ENCODE results near the gene FRMD8. TPM values are rescaled to one million over a fixed set of nuclear protein-coding genes. Genes with fewer than 3 reads are reported as not detected.
A peak's percentile ranks its signal among the peaks of the same experiment; 100 is the strongest.

Gene FRMD8
- total and polyA plus RNA-seq, 9 of the 15 experiments (the other 6 are each of a cell fraction or from before 2014, with no cell fraction given): 4.5 to 54.5 (median 15.8) TPM

DNA sequence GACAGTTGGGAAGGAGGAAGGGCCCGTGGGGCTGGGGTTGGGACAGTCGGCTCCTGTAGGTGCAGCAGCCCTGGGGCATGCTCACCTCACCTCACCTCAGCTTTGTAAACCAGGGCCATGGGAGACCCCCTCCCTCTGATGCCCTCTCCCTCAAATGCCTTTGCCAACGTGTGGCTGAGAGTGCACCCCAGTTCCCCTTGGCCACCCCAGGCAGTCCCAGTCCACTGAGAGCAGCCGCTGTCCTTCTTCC, 31.9 kb downstream of the FRMD8 start (continued):
- TF ChIP-seq VEZF1 (CRISPR knock-in tag; IDR thresholded peaks at IDR 0.05) (no peak), ARID2 (IDR thresholded peaks at IDR 0.05) (no peak), POLR2G (IDR thresholded peaks at IDR 0.05; ENCODE audit: low read depth, low read length) (peak; percentile 16; the same call in 1 of the 2 replicates), SMC3 (conservative IDR thresholded peaks at IDR 0.05; ENCODE audit: insufficient read depth, low read depth, low read length) (no peak), SREBF2 (CRISPR knock-in tag; IDR thresholded peaks at IDR 0.05) (no peak), ZKSCAN1 (IDR thresholded peaks at IDR 0.05; ENCODE audit: low read depth, low read length) (no peak), ZNF263 (CRISPR knock-in tag; IDR thresholded peaks at IDR 0.05; ENCODE audit: borderline replicate concordance) (no peak), ARHGAP35 (IDR thresholded peaks at IDR 0.05; ENCODE audit: partially characterized antibody) (no peak), CCNT2 (IDR thresholded peaks at IDR 0.05; ENCODE audit: borderline replicate concordance, extremely low read depth, insufficient read length, low read depth, low read length) (no peak), CXXC5 (CRISPR knock-in tag; IDR thresholded peaks at IDR 0.05) (no peak), ZNF316 (IDR thresholded peaks at IDR 0.05) (no peak), KHSRP (IDR thresholded peaks at IDR 0.05) (no peak), NR2C2 (CRISPR knock-in tag; IDR thresholded peaks at IDR 0.05) (no peak), NR2C2 (tag; IDR thresholded peaks at IDR 0.05) (no peak), SPI1 (IDR thresholded peaks at IDR 0.05; ENCODE audit: borderline replicate concordance, low read depth, low read length) (0 out of 2 replicates have a peak, but pooled peaks have one; percentile 31), NFIC (IDR thresholded peaks at IDR 0.05) (no peak), NBN (IDR thresholded peaks at IDR 0.05; ENCODE audit: low read depth) (no peak), RFX1 (IDR thresholded peaks at IDR 0.05) (no peak), PBX2 (CRISPR knock-in tag; IDR thresholded peaks at IDR 0.05; ENCODE audit: low read depth) (no peak), PBX2 (tag; conservative IDR thresholded peaks at IDR 0.05; ENCODE audit: low read depth) (no peak), NELFE (IDR thresholded peaks at IDR 0.05; ENCODE audit: insufficient read depth, insufficient read length) (no peak), PTBP1 (IDR thresholded peaks at IDR 0.05; ENCODE audit: low read depth, low read length) (no peak), DMBX1 (CRISPR knock-in tag; IDR thresholded peaks at IDR 0.05; ENCODE audit: borderline replicate concordance) (no peak), MEF2D (tag; conservative IDR thresholded peaks at IDR 0.05; ENCODE audit: low read depth) (no peak), TCF7 (IDR thresholded peaks at IDR 0.05; ENCODE audit: borderline replicate concordance) (no peak), SRF (CRISPR knock-in tag; IDR thresholded peaks at IDR 0.05) (0 out of 4 replicates have a peak, but pooled peaks of 1 of the 2 experiments have one; percentile 4), CC2D1A (IDR thresholded peaks at IDR 0.05) (no peak), MAZ (CRISPR knock-in tag; conservative IDR thresholded peaks at IDR 0.05 in 1 of 2, IDR thresholded peaks at IDR 0.05 in 1 of 2) (no peak)

Data from K562 (cell line).